GM12873 (cell line): ENCODE results near the gene PTPRN2.

Experiments
- CTCF ChIP-seq: IDR thresholded peaks from 2 replicates; pipeline ENCODE4 v1.5.1; 2012; ENCODE audit warnings: low read depth, mild to moderate bottlenecking, moderate library complexity, low read length, control low read depth; ENCODE audit not compliant: insufficient read depth; ENCODE audit errors: missing control alignments

PTPRN2 gene

GRCh38 chr7:158101821-158102450, 485.7 kb downstream of the PTPRN2 start:
- TF ChIP-seq CTCF, result no peak

GRCh38 chr7:158098125-158099030, 489.2 kb downstream of the PTPRN2 start:
- TF ChIP-seq CTCF, result no peak

- TF ChIP-seq CTCF, result no peak
Observed at GRCh38 chr7:158097453-158098124, 490.0 kb downstream of the PTPRN2 start.

- TF ChIP-seq CTCF, result no peak
Observed at GRCh38 chr7:158097106-158097452, 490.5 kb downstream of the PTPRN2 start.

- TF ChIP-seq CTCF, result no peak
Observed at GRCh38 chr7:158096582-158096981, 491.0 kb downstream of the PTPRN2 start.

- no peak for TF ChIP-seq CTCF
Observed at GRCh38 chr7:158094671-158095226, 492.9 kb downstream of the PTPRN2 start.

GRCh38 chr7:158094046-158094445, 493.6 kb downstream of the PTPRN2 start:
- no peak for TF ChIP-seq CTCF
